Loucy (cell line): Measurements from ENCODE around the gene SDK1.

Experiments
- H2AFZ ChIP-seq: fragments of 200-600 bp; sonication (generic); 2 replicates; pipeline ENCODE4 v1.6.0; 2016; ENCODE audit warnings: antibody characterized with exemption, mild to moderate bottlenecking, low read length, moderate library complexity
- H3F3A ChIP-seq: fragments of 200-600 bp; 2 replicates; pipeline ENCODE4 v1.6.0; 2016; ENCODE audit warnings: antibody characterized with exemption, low read depth, mild to moderate bottlenecking
- H3K27me3 ChIP-seq: fragments of 200-600 bp; sonication (generic); 2 replicates; pipeline ENCODE4 v1.6.1; 2014; ENCODE audit warnings: low read length, mild to moderate bottlenecking; ENCODE audit not compliant: insufficient read depth, poor library complexity, severe bottlenecking
- H3K36me3 ChIP-seq: fragments of 200-600 bp; sonication (generic); 2 replicates; pipeline ENCODE4 v1.6.1; 2016; ENCODE audit warnings: low read length; ENCODE audit not compliant: insufficient read depth
- H3K4me1 ChIP-seq: fragments of 200-600 bp; sonication (generic); 2 replicates; pipeline ENCODE4 v1.5.1; 2014; ENCODE audit warnings: low read length, mild to moderate bottlenecking; ENCODE audit not compliant: insufficient read depth, poor library complexity, severe bottlenecking
- H3K4me2 ChIP-seq: fragments of 200-600 bp; sonication (generic); 2 replicates; pipeline ENCODE4 v1.6.0; 2014; ENCODE audit warnings: antibody characterized with exemption, low read length, low read depth, mild to moderate bottlenecking; ENCODE audit not compliant: poor library complexity, severe bottlenecking
- H3K4me3 ChIP-seq: fragments of 200-600 bp; sonication (generic); 2 replicates; pipeline ENCODE4 v1.5.1; 2014; ENCODE audit warnings: low read length, mild to moderate bottlenecking, mixed read lengths; ENCODE audit not compliant: poor library complexity, severe bottlenecking
- H3K79me2 ChIP-seq: fragments of 200-600 bp; sonication (generic); 2 replicates; pipeline ENCODE4 v1.6.1; 2014; ENCODE audit warnings: low read length; ENCODE audit not compliant: insufficient read depth
- H3K9ac ChIP-seq: fragments of 200-600 bp; sonication (generic); 2 replicates; pipeline ENCODE4 v1.6.0; 2014; ENCODE audit warnings: mild to moderate bottlenecking, low read depth, low read length, moderate library complexity; ENCODE audit not compliant: poor library complexity, severe bottlenecking
- H3K9me2 ChIP-seq: fragments of 200-600 bp; sonication (generic); replicated peaks from 2 replicates; pipeline ENCODE4 v1.6.1; 2016; ENCODE audit warnings: low read depth, low read length, mixed read lengths
- H3K9me3 ChIP-seq: fragments of 200-600 bp; sonication (generic); 2 replicates; pipeline ENCODE4 v1.6.1; 2014; ENCODE audit warnings: mild to moderate bottlenecking, antibody characterized with exemption, low read length, low read depth; ENCODE audit not compliant: insufficient read depth
- H4K20me1 ChIP-seq: fragments of 200-600 bp; sonication (generic); 2 replicates; pipeline ENCODE4 v1.6.0; 2014; ENCODE audit warnings: antibody characterized with exemption, low read length, mild to moderate bottlenecking; ENCODE audit not compliant: insufficient read depth, poor library complexity, severe bottlenecking
- CTCF ChIP-seq: fragments of 200-600 bp; sonication (generic); conservative IDR thresholded peaks from 2 replicates; pipeline ENCODE4 v1.5.1; 2014; ENCODE audit warnings: mild to moderate bottlenecking, antibody characterized with exemption, low read length
- EZH2phosphoT487 ChIP-seq: fragments of 200-600 bp; IDR thresholded peaks from 2 replicates; pipeline ENCODE4 v1.6.1; 2018; ENCODE audit warnings: antibody characterized with exemption, mild to moderate bottlenecking, moderate library complexity, borderline replicate concordance

The SDK1 gene

GRCh38 chr7:4010061-4010605, 709.1 kb downstream of the SDK1 start:
- Histone ChIP-seq H3K27me3 (no peaks in the 10 kb centered on the region), H3K9me2 (no peaks in the 10 kb centered on the region), H3K79me2 (no peaks in the 10 kb centered on the region), H3K4me2 (no peak overlapping the region), H2AFZ (no peak overlapping the region), H3K36me3 (no peaks in the 10 kb centered on the region), H3K9me3 (peaks cover 2% of the 10 kb centered on the region; the same call in 1 of the 2 replicates), H4K20me1 (no peaks in the 10 kb centered on the region), H3K4me1 (no peaks in the 10 kb centered on the region), H3F3A (no peaks in the 10 kb centered on the region), H3K4me3 (no peak overlapping the region), H3K9ac (no peak overlapping the region)
- TF ChIP-seq CTCF: no peak

GRCh38 chr7:4010923-4011656, 710.0 kb downstream of the SDK1 start:
- no peak for TF ChIP-seq EZH2phosphoT487
- TF ChIP-seq CTCF: no peak
- Histone ChIP-seq H3K4me1 (no peaks in the 10 kb centered on the region), H3K9me2 (no peaks in the 10 kb centered on the region), H3K4me3 (no peak overlapping the region), H3F3A (no peaks in the 10 kb centered on the region), H4K20me1 (no peaks in the 10 kb centered on the region), H3K9ac (no peak overlapping the region), H2AFZ (no peak overlapping the region), H3K27me3 (no peaks in the 10 kb centered on the region), H3K9me3 (peaks cover 5% of the 10 kb centered on the region; the same call in 1 of the 2 replicates), H3K36me3 (no peaks in the 10 kb centered on the region), H3K4me2 (no peak overlapping the region), H3K79me2 (no peaks in the 10 kb centered on the region)

- Histone ChIP-seq H3K79me2 (no peaks in the 10 kb centered on the region), H3K9me2 (no peaks in the 10 kb centered on the region), H3K4me1 (no peaks in the 10 kb centered on the region), H3K27me3 (no peaks in the 10 kb centered on the region), H3F3A (no peaks in the 10 kb centered on the region), H3K4me3 (no peak overlapping the region), H3K36me3 (no peaks in the 10 kb centered on the region), H2AFZ (no peak overlapping the region), H3K9me3 (peaks cover 8% of the 10 kb centered on the region; the same call in 1 of the 2 replicates), H4K20me1 (no peaks in the 10 kb centered on the region), H3K4me2 (no peak overlapping the region), H3K9ac (no peak overlapping the region)
- TF ChIP-seq CTCF: no peak
- TF ChIP-seq EZH2phosphoT487: no peak
These were observed 712.7 kb downstream of the SDK1 start for GRCh38 chr7:4013793-4014192.
